ELR (cell line): Measurements from ENCODE around the gene TCL1A.

Source experiments
- DNase-seq: peaks from one replicate; pipeline ENCODE4 v3.0.0-alpha.2; 2015; ENCODE audit warnings: low read depth

The TCL1A gene

GRCh38 chr14:95705518-95705917, 8.4 kb downstream of the TCL1A start:
- no peak for DNase-seq

GRCh38 chr14:95703805-95704204, 10.1 kb downstream of the TCL1A start:
- DNase-seq: peak; percentile 26

GRCh38 chr14:95703341-95703740, 10.6 kb downstream of the TCL1A start:
- no peak for DNase-seq

- DNase-seq: no peak
These were observed 12.1 kb downstream of the TCL1A start for GRCh38 chr14:95701846-95702221.

GRCh38 chr14:95700221-95700976, 13.5 kb downstream of the TCL1A start:
- no peak for DNase-seq

GRCh38 chr14:95699412-95699811, 14.5 kb downstream of the TCL1A start:
- DNase-seq: no peak

GRCh38 chr14:95698287-95698686, 15.6 kb downstream of the TCL1A start:
- no peak for DNase-seq

GRCh38 chr14:95697764-95698163, 16.2 kb downstream of the TCL1A start:
- DNase-seq: no peak

GRCh38 chr14:95696741-95697140, 17.2 kb downstream of the TCL1A start:
- DNase-seq: no peak

GRCh38 chr14:95695913-95696312, 18.0 kb downstream of the TCL1A start:
- DNase-seq: no peak

- DNase-seq: no peak
These were observed 18.9 kb downstream of the TCL1A start for GRCh38 chr14:95695051-95695450.

GRCh38 chr14:95692109-95692508, 21.8 kb downstream of the TCL1A start:
- DNase-seq: no peak

- DNase-seq: no peak
These were observed 22.3 kb downstream of the TCL1A start for GRCh38 chr14:95691591-95691990.

- DNase-seq: no peak
These were observed 23.1 kb downstream of the TCL1A start for GRCh38 chr14:95690815-95691214.

- no peak for DNase-seq
These were observed 24.5 kb downstream of the TCL1A start for GRCh38 chr14:95689441-95689840.

- DNase-seq: no peak
These were observed 27.0 kb downstream of the TCL1A start for GRCh38 chr14:95686935-95687334.

- DNase-seq: no peak
These were observed 27.7 kb downstream of the TCL1A start, which contains the start of gene TCL1B for GRCh38 chr14:95685978-95686922. TCL1B (plus strand) TSS chr14:95686426; CDS start chr14:95686468, 42 bp downstream.

GRCh38 chr14:95683793-95684192, 30.1 kb downstream of the TCL1A start:
- DNase-seq: peak; percentile 26

GRCh38 chr14:95681153-95681552, 32.8 kb downstream of the TCL1A start:
- DNase-seq: no peak

- peak; percentile 15 for DNase-seq
These were observed 33.8 kb downstream of the TCL1A start for GRCh38 chr14:95679998-95680735.

GRCh38 chr14:95679148-95679815, 34.6 kb downstream of the TCL1A start:
- peak; percentile 5 for DNase-seq
